ENCODE measurements around the gene BRSK1. TPM values are rescaled to one million over a fixed set of nuclear protein-coding genes. Genes with fewer than 3 reads are reported as not detected.

Gene BRSK1
- total RNA-seq, 1 donor, result 5.2 TPM

GRCh38 chr19:55353803-55354697 is 70.3 kb downstream of the BRSK1 start:
- TF ChIP-seq, protein P1, sequence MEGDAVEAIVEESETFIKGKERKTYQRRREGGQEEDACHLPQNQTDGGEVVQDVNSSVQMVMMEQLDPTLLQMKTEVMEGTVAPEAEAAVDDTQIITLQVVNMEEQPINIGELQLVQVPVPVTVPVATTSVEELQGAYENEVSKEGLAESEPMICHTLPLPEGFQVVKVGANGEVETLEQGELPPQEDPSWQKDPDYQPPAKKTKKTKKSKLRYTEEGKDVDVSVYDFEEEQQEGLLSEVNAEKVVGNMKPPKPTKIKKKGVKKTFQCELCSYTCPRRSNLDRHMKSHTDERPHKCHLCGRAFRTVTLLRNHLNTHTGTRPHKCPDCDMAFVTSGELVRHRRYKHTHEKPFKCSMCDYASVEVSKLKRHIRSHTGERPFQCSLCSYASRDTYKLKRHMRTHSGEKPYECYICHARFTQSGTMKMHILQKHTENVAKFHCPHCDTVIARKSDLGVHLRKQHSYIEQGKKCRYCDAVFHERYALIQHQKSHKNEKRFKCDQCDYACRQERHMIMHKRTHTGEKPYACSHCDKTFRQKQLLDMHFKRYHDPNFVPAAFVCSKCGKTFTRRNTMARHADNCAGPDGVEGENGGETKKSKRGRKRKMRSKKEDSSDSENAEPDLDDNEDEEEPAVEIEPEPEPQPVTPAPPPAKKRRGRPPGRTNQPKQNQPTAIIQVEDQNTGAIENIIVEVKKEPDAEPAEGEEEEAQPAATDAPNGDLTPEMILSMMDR (IDR thresholded peaks at IDR 0.05; ENCODE audit: insufficient read depth, low read length), result no peak
- peak overlapping the region; percentile 60 for H3K4me3 ChIP-seq (ENCODE audit: low read depth, low read length)
- DNase-seq (ENCODE audit: low read depth), result peak; percentile 39

GRCh38 chr19:55354698-55355212 is 71.0 kb downstream of the BRSK1 start, which contains the start of gene COX6B2:
Gene COX6B2, minus strand, starts transcription at chr19:55354719. Its CDS starts 198 bp downstream, at chr19:55354521.
- peak within 1 kb of the TSS; percentile 60 for H3K4me3 ChIP-seq (ENCODE audit: low read depth, low read length)
- no peak for DNase-seq (ENCODE audit: low read depth)
- TF ChIP-seq, protein P1 (IDR thresholded peaks at IDR 0.05; ENCODE audit: insufficient read depth, low read length), result no peak

- H3K4me3 ChIP-seq (ENCODE audit: low read depth, low read length), result no peak overlapping the region
- TF ChIP-seq, protein P1 (IDR thresholded peaks at IDR 0.05; ENCODE audit: insufficient read depth, low read length), result no peak
- no peak for DNase-seq (ENCODE audit: low read depth)
Measured at GRCh38 chr19:55355213-55355821, 71.5 kb downstream of the BRSK1 start.

- TF ChIP-seq, protein P1 (IDR thresholded peaks at IDR 0.05; ENCODE audit: insufficient read depth, low read length), result no peak
- no peak for DNase-seq (ENCODE audit: low read depth)
- no peak overlapping the region for H3K4me3 ChIP-seq (ENCODE audit: low read depth, low read length)
Measured at GRCh38 chr19:55358493-55358892, 74.7 kb downstream of the BRSK1 start.

DNA sequence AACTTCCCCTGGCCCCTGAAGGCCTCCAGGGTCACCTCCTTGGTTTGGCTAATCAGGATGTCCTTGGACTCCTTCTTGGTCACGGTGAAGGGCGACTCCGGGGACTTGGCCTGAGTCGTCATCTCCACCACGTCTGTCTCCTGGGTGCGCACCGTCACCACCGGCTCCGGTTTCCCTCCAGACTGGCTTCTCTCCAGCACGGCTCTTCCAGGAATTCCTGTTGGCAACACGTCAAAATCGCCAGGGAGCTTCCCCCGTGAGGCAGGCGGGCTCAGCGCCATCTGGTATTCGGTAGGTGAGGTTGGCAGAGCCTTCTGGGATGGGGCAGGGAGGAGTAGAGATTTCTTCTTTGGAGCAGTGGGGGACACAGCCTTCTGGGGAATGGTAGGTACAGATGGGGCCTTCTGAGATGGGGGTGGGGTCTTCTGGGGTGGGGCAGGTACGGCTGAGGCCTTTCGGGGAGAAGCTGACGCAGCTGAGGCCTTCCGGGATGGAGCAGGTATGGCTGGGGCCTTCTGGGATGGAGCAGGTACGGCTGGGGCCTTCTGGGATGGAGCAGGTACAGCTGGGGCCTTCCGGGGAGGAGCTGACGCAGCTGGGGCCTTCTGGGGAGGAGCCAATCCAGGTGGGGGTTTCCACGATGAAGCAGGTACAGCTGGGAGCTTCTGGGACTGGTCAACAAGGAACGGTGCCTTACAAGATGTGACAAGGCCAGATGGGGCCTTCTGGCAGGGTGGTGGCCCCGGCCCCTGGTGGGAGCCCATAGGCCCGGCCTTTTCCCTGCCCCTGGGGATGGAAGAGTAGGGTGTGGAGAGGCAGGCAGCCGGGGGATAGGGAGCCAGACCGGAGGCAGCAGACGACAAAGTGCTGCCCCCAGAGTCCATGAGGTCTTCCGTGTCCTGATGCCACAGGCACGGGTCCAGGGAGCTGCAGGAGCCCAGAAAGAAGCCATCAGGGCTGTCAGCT is 75.4 kb downstream of the BRSK1 start:
- DNase-seq (ENCODE audit: low read depth), result no peak
- no peak overlapping the region for H3K4me3 ChIP-seq (ENCODE audit: low read depth, low read length)
- TF ChIP-seq, protein P1 (IDR thresholded peaks at IDR 0.05; ENCODE audit: insufficient read depth, low read length), result no peak

- DNase-seq (ENCODE audit: low read depth), result no peak
- TF ChIP-seq, protein P1 (IDR thresholded peaks at IDR 0.05; ENCODE audit: insufficient read depth, low read length), result no peak
- no peak overlapping the region for H3K4me3 ChIP-seq (ENCODE audit: low read depth, low read length)
Measured at GRCh38 chr19:55360902-55361301, 77.1 kb downstream of the BRSK1 start.
